T follicular helper cell (primary cell): ENCODE data around the gene LSM4.

Source experiments
- DNase-seq: peaks from one replicate; pipeline ENCODE4 v3.0.0-alpha.2; 2020; ENCODE audit warnings: low read depth

LSM4 gene

DNA sequence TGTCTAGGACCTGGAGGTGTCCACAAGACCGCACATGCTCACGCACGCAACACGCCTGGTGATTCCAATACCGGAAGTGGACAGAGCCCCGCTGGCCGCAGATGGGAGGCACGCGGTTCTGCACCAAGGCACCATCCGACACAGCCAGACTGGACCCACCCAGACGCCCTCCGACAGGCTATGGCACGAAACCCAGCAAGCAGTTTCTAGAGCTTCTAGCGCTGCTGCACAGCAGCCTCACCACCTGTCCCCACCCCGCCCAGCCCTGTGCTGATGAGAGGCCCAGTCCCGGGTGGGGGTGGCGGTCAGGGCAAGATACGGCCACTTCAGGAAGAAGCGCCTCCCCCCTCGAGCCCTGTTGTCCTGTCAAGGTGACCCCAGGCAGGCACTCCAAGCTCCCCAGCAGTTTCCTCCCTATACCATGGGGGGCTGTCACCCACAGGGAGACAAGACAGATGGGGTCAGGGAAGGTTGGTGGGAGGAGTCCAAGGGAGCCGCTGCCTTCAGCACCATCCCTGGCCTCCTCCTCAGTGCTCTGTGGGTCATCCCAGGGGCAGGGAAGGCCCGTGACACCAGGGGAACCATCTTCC is 11.3 kb downstream of the LSM4 start:
- DNase-seq: no peak

DNA sequence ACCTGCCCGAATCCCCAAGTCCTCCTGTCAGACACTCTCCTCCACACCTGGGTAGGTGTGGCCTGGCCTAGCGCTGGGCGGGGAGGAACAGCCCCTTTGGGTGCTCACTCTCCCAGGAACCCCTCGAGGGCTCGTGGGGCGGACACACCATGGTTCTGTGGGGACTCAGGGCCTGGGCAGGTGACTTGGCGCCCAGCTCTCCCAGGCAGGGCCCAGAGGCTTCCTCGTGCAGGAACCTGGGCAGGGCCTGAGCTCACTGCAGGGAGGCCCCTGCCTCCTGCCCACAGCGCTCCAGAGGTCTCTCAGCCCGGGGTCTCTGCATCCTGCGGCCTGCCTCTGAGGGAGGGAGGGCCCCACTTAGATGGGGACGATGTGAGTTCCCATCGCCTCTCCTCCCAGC is 11.9 kb downstream of the LSM4 start:
- no peak for DNase-seq

DNA sequence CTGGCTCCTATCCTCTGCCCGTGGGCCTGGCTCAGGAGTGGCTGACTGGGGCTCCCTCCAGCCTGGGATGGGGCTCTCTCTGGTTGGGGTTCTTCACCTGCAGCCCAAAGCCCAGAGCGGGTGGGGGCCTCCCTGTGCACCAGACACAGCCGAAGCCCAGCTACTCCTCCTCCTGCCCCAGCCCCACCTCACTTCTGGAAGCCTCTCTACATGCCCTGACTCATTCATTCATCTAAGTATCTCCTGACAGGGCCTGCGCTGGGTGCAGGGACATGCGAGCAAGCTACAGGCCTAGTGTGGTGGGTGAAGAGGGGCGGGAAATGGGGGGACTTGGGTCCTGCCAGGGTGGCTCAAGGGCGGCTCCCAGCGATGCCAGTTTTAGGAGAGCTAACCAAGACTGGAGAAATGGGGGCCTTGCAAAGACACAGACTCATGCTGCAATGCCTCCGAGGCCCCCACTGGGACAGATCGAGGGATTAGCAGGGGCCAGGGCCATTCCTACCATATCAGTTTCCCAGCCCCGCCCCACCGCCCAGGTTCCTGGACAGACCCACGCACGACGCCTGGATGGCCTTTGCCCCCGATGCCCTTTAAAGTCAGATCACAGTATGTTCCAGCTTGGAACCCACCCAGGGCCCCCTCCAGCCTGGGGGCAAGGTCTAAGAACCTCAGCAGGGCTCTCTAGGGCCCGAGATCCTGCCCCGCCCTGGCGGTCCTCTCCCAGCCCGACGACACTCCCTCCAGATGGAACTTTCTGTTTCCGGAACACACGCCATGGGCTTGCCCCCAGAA is 12.6 kb downstream of the LSM4 start:
- no peak for DNase-seq

GRCh38 chr19:18309525-18310064 is 13.3 kb downstream of the LSM4 start:
- no peak for DNase-seq

DNA sequence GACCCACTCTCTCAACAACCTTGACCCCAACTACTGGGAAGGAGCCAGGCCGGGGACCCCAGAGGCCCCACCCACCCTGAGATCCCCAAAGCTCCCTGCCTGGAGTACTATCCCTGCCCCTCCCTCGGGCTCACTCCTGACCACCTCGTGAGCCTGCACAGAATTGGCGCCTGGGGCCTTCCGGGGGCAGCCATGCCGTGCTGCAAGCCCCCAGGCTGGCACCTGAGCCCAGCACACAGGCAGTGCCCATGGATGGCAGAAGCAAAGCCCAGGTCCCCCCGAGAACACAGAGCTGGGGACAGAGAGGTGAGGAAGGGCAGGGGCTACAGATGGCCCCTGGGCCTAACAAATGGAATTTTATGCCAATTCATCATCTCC is 13.9 kb downstream of the LSM4 start:
- no peak for DNase-seq

- no peak for DNase-seq
Measured at GRCh38 chr19:18308051-18308947, 14.6 kb downstream of the LSM4 start.

DNA sequence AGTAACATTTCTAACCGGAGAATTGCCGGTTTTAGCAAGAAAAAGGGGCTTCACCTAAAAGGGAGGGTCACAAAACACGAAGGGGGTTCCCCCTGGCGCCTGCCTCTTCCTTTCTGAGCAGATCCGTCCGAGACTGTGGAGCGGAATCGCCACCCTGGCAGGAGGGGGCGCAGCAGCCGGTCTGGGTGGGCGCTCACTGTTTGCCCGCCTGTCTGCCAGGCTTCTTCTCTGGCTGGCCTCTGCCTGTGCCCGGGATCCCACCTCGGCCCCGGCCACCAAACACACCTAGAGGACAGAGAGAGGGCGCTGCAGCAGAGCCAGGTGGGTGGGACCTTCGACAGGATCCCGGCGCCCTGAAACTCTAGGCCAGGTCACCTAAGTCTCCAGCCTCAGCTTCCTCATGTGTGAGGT is 15.6 kb downstream of the LSM4 start:
- DNase-seq: peak; percentile 21

GRCh38 chr19:18306888-18307260 is 16.0 kb downstream of the LSM4 start:
- no peak for DNase-seq

DNA sequence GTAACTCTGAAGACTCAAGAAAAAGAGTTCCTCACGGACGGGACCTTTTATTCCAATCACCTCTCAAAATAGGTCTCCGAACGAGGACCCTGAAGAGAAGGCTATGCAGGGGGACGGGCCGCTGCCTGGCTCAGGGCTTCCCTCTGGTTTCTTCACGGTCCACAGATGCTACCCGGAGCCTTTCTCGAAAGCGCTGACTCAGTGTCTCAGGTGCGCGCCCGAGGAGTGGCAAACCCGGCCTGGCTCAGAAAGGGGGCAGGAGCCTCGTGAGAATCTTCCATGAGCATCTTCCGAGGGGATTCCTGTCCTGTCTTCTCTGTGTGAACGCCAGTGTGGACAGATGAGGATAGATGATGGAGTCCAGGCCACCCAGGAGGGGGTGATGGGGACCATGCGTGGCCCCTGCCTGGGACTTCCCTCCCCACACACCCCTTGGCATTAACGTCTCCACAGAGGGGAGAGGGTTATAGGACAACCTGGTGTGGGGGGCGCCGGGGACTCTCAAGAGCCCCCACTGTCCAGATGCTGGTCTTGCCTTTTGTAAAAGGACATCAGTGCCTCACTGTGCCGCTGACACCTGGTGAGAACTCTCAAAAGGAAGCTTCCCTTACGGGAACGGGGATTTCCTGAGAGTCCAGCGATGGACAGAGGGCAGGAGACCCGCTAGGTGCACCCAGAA is 16.5 kb downstream of the LSM4 start:
- no peak for DNase-seq

DNA sequence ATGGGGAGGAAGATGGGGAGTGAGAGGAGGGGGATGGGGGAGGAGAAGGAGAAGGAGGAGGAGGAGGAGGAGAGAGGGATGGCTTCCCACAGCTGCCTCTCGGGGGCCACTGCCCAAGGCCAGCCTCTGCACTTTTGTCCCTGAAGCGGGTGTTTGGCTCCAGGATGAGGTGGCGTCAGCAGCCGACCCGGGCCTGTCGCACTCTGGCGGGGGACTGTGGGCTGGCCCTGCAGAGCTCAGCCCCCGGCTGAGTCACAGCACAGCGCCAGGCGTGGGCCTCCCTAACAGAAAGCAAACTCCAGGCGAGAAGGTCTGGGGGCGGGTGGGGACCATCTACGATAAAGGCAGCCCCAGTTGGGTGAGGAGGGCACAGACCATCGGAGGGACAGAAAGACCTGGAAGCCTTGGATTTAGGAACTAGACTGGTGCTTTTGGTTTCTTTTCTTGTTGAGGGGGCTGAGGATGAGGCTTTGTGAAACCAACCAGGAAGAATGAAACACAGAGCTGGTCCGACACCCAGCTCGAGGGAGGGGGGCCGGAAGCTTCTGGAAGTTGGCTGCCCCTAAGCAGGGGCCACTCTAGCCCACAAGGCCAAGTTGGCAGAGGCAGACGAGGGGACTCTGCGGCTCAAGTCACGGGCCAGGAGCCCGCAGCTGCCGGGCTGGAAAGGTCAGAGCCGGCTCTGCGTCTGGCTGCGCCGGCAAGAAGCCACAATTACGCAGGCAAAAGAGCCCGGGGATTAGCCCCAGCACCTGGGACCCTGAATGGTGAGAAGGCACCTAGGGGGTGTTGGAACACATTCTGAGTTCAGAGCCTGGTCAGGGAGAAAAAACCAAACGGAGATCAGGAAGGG is 18.2 kb downstream of the LSM4 start:
- peak; percentile 71 for DNase-seq

- no peak for DNase-seq
Measured at GRCh38 chr19:18304208-18304457, 18.7 kb downstream of the LSM4 start.

DNA sequence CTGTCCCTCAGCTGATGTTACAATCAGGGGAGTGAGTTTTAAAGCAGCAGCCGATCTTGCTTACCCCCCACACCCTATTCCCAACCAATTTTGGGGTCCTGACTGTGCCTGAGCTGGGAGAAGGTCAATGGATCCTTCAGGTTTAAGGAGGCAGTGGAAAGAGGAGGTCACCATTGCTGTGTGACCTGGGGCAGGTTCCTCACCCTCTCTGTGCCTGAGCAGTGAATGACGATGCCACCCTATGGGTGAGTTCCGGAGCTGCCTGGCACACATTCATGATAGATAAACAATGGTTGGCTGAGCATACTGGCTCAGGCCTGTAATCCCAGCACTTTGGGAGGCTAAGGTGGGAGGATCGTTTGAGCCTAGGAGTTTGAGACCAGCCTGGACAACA is 21.2 kb downstream of the LSM4 start:
- DNase-seq: no peak

DNA sequence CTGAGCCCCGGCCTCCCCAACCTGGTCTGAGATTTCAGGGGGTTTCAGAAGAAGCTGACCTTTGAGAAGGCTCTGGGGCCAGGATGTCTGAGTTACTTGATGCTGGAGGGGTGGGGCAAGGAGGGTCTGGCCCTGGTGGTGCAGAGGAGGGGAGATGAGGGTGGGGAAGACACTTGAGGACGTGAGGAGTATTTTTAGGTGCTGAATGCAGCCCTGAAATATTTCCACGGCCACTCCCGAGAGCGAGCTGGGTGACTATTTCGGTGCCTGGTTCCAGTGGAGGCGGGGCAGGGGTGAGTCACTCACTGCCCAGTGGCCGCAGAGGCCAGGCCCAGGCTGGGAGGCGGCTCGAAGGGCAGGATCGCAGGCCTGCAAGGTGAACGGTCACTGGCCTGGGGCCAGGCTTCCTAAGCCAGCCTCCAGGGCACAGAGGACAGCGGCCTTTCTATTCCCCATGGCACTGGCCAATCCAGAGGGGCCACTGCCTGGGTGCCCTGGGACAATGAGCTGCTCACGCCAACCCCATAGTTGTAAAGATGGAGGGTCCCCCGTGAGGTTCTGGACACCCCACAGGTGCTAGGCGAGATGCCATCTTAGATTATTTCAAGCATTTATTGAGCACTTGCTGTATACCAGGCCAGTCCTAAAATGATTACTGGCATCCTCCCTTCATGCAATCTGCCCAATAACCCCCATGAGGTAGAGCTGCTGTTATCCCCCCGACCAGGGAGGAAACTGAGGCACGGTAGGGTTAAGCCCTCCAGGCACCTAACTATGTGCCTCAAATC is 21.8 kb downstream of the LSM4 start:
- DNase-seq: no peak

DNA sequence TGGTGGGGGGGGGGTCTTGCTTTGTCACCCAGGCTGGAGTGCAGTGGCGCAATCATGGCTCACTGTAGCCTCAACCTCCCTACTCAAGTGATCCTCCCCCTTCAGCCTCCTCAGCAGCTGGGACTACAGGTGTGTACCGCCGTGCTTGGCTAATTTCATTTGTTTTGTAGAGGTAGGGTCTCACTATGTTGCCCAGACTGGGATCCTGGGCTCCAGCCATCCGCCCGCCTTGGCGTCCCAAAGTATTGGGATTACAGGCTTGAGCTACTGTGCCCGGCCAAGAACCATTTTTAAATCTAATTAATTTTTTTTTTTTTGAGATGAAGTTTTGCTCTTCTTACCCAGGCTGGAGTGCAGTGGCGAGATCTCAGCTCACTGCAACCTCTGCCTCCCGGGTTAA is 23.2 kb downstream of the LSM4 start:
- no peak for DNase-seq

GRCh38 chr19:18298601-18299000 is 24.3 kb downstream of the LSM4 start:
- no peak for DNase-seq

DNA sequence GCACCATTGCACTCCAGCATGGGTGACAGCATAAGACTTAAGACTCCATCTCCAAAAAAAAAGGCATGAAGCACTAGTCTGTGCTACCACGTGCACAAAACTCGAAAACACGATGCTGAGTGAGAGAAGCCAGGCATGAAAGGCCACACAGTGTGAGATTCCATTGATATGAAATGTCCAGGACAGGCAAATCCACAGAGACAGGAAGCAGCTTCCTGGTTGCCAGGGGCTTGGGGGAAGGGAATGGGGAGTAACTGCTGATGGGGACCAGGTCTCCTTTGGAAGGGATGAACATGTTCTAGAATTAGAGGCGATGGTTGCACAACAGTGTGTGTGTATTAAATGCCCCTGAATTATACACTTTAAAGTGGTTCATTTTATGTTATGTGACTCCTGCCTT is 25.6 kb downstream of the LSM4 start:
- DNase-seq: no peak

DNA sequence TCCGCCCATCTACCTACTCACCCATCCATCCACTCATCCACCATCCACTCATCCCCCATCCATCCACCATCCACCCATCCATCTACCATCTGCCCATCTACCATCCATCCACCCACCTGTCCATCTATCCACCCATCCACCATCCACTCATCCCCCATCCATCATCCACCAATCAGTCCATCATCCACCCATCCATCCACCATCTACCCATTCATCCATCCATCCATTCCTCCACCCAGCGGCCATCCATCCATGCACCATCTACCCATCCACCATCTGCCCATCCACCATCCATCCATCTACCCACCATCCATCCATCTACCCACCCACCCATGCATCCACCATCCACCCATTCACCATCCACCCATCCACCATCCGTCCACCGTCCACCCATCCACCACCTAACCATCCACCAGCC is 27.8 kb downstream of the LSM4 start:
- no peak for DNase-seq

GRCh38 chr19:18294467-18294864 is 28.4 kb downstream of the LSM4 start:
- DNase-seq: peak; percentile 92

- no peak for DNase-seq
Measured at GRCh38 chr19:18293642-18294466, 29.0 kb downstream of the LSM4 start.
